Skin epidermis (tissue), 12 donors: Measurements from ENCODE around the gene POLR3C.

Source experiments
- H3K27ac ChIP-seq, 21 experiments: fragments of 200-600 bp; sonication (generic) in 11 of 21; one replicate each; pipeline ENCODE4 v1.5.0; 2020; ENCODE audit warnings: mild to moderate bottlenecking in 3 of 21, inconsistent platforms in 2 of 21, moderate library complexity in 2 of 21
- H3K4me3 ChIP-seq, 7 experiments: fragments of 200-600 bp; sonication (generic) in 2 of 7; one replicate each; pipeline ENCODE4 v1.5.0; 2020; ENCODE audit warnings: inconsistent platforms in 2 of 7, mild to moderate bottlenecking in 2 of 7, moderate library complexity in 1 of 7

The POLR3C gene

DNA sequence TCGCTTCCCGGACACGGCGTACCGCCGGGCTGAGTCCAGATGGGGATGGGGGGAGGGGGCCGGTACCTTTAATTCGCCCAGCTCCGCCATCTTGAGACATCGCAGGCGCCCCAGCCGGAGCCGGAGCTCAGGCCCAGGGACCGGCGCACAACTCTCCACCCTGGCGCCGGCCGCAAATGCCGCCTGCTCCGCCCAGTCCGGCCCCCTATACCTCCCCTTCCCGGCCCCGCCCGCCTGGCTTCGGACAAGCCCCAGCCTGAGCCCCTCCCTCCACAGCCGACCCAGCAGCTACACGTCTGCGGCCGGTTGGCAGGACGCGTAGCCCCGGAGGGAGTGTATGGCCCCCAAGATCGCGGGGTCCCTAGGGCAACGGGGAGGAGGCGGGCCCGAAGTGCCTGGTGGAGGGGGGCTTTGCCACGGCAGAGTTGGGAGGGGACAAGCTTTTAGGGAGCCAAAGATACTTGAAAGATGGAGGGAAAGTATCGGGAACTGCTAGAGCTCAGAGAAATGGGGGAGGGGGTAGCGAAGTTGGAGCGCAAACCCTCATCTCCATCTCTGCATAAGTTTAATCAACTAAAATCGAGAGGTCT, 35.0 kb downstream of the POLR3C start, which contains the start of gene PIAS3:
PIAS3 (minus strand) TSS at position 181 of the 590 bp plus-strand sequence; CDS start at position 90, 91 bp downstream.
- peak within 1 kb of the TSS; percentile 51 to 95 (median 86) for H3K27ac ChIP-seq
- peak within 1 kb of the TSS; percentile 73 to 99 (median 90) for H3K4me3 ChIP-seq

DNA sequence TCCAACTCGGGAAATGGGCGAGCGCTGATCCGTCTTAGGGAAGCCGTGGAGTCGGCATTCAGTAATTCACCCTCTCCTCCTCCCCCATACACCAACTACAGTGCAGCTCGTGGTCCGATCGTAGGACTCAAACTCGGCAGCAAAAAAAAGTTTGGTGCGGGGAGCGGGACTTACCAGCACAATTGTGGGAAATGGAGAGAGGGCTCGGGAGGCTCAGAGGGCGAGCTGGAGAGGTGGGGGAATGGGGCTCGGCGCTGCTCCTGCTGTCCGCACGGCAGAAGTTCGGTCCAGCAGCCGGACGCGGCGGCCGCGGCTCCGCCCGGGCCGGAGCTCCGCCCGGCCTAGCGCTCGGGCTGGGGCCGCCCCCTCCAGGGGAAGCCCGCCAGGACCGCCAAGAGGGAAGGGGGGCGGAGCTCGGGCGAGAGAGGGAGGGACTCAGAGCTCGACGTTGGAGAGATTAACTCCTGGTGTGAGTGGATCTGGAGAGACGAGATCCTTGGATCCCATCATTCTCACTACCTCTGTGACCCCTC, 35.6 kb downstream of the POLR3C start:
- peak overlapping the region; percentile 73 to 99 (median 90) for H3K4me3 ChIP-seq

DNA sequence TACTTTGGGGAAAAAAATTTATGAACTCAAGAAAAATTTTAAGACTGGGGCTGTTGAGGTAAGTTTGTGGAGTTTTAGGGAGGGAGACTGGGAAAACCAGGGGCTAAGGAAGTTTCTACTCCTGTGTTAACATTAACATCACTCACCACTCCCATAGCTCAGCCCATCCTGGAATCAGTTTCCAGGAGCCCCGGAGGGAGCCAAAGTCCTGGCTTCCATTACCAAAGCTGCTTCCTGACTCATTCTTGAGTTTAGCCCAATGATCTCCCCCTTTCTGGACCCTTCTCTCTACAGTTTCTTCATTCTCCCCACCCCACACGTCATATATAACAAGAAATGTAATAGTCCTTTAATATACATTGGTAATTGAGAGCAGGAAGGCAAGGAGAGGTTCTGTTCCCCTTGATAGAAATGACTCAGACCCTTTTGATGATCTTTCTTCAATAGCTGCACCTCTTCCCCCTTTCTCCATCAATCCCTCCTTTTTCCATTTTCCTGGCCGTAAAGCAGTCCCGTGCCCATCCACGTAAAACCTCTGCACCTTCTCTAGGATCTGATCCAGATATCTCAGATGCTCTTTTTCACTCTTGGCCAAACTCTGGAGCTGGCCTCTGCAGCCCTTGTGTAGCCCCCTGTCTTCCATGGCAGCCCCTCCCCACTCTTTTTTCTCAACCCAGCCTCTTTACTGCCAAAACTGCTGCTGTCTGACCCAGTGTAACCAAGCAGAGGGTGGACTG, 39.5 kb downstream of the POLR3C start:
- H3K4me3 ChIP-seq: no peak overlapping the region
- H3K27ac ChIP-seq: no peak overlapping the region

More for the DNA sequence above, 35.6 kb downstream of the POLR3C start:
- peak overlapping the region; percentile 33 to 95 (median 86) for H3K27ac ChIP-seq

DNA sequence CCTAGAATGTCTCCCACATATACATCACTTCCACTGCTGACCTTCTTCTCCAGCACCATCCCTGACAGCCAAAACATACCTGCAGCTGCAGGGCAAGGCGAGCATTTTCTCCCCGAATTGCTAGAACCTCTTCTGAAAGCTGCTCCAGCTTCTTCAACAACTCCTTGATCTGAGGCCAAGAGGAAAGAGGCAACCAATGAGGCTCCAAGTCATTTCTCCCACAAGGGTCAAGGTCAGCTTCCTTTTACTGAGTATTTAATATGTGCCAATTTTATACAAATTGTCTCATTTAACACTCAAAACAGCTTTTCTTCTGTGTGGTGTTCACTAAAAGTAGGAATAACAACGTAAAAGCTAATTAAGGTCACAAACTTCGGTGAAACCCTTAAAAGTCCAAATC, 44.2 kb downstream of the POLR3C start:
- no peak overlapping the region for H3K27ac ChIP-seq
- no peak overlapping the region for H3K4me3 ChIP-seq

DNA sequence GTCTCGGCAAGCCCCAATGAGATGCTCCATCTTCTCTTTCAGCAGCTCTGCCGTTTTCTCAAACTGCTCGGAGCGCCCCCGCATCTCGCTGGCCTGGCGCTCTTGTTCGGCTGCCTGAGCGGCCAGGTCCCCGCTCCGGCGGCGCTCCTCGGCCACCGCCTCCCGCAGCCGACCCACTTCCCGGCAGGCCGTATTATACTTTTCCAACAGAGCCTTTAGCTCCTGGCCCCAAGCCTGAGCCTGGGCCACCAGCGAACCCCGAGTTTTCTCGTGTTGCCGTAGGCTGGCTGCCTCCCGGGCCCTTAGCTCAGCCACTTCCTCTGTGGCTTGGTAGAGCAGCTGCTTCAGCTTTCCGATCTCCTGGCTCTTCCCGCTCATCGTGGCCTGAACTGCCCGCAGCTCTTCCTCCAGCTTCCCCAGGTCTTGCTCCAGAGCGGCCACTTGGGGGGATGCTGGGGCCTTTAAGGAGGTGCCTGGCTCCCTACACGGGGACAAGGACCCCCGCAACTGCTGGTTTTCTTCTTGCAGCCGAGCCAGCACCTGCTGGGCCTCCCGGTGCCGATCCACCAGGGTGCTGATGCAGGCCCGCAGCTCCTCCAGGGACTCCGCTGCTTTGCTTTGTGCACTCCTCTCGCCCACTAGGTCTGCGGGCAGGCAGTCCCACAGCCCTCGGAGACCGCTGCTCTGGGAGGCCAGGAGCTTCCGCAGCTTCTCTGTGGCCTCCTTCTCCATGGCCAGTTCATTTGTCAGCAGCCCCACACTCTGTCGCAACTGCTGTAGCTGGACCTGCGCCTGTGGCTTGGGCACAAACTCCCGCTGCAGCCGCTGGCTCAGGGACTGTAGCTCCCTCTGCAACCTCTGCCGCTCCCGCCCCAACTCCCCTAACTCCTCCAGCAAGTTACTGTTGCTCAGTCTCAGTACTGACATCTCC, 48.3 kb downstream of the POLR3C start:
- Histone ChIP-seq H3K27ac (peak overlapping the region in 20 of 21 experiments; percentile 15 to 82 (median 71)), H3K4me3 (peak overlapping the region; percentile 28 to 36 (median 33))

DNA sequence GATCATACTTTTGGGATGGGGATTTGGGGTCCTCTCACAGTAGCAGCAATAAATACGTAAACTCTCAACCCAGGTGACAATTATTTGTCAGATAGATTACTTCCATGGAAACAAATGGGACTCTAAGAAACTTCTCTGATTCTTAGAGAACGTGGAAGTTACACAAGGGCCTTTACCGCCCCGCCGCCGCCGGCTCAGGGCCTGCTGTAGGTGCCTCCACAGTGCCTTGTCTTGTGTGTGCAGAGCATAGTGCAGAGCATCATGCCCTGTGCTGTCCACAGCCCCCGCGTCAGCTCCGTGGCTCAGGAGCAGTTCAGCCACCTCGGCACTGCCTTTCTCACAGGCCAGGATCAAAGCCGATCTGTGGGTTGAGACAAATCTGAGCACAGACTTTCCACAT, 50.6 kb downstream of the POLR3C start:
- H3K4me3 ChIP-seq: no peak overlapping the region
- no peak overlapping the region for H3K27ac ChIP-seq

DNA sequence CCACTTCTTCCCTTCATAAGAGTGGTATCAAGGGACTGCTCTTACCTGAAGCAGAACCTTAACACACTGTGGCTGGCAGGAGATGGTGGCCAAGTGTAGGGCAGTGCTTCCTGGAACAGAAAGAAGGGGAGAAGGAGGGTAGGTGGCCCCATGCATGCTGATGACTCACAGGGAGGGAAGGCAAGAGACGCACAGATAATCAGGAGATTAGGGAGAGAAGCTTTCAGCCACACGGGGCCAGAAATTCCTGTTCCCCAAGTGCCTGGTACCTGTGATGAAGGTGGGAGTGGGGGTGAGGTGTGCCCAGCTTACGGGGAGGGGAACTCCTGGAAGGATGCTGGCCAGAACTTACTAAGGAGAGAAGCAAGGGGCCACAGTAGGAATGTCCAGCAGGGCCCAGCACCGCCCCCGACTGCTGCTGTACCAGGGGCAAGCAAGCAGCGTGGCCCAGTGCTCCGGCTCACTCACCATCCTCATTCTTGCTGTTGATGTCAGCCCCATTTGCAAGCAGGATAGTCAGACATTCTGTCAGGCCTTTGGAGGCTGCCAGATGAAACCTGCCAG, 54.0 kb downstream of the POLR3C start:
- H3K27ac ChIP-seq: peak overlapping the region in 14 of 21 experiments; percentile 18 to 71 (median 52)
- H3K4me3 ChIP-seq: no peak overlapping the region

DNA sequence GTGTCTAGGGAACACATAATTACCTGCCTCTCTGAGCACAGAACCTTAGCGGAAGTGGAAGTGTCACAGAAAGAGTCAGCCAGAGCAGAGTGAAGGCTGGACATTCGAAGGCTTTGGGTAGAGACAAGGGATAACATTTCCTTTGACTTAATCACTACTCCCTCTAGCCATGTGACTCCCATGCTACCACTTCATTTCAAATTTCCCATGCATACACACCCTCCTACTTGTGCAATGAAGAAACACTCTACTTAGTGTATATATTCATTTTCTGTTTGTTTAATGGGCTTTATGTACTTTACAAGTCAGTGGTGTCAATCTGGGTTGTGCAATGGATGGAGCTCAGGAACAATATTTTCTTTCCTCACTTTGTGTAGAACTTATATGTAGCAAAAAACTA, 54.7 kb downstream of the POLR3C start:
- Histone ChIP-seq H3K4me3 (no peak overlapping the region), H3K27ac (peak overlapping the region in 14 of 21 experiments; percentile 22 to 71 (median 55))

DNA sequence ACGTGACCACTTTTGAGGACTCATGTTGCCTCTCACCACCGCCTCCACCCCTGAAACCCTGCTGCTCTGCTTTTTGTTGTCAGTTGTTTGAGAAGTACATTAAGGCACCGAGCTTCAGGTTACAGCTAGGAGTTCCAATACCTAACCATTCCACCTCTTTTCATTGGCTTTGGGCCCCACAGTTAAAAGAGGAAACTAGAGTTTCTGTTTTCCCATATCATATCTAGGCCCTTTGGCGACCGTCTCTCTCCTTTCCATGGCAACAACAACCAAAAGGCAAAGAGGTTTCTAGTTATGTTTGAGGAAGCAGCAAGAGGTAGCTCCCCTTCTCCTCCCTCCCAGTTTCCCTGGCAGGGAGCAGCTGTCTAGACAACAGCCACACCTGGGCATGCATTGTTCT, 55.8 kb downstream of the POLR3C start:
- no peak overlapping the region for H3K4me3 ChIP-seq

DNA sequence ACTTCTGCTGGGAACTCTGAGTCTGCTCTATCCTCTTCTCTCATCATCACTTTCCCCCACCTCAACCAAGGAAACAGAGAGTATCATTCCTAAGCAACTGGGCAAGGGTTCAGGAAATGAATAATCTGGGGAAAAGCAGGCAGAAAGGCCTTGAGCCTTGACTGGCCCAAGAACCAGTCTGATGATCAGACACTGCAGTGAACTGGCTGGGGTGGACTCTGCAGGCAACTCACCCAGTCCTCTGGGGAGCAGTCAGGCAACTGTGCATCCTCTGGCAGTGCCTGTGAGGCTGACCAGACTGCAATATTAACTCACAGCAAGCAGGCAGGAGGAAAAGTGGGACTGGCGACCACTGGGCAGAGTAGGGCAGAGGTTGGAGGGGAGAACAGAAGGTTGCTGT, 60.7 kb downstream of the POLR3C start:
- H3K4me3 ChIP-seq: peak overlapping the region in 4 of 7 experiments; percentile 52 to 75 (median 60)

More for the DNA sequence above, 55.8 kb downstream of the POLR3C start:
- H3K27ac ChIP-seq: peak overlapping the region in 14 of 21 experiments; percentile 29 to 71 (median 54)

DNA sequence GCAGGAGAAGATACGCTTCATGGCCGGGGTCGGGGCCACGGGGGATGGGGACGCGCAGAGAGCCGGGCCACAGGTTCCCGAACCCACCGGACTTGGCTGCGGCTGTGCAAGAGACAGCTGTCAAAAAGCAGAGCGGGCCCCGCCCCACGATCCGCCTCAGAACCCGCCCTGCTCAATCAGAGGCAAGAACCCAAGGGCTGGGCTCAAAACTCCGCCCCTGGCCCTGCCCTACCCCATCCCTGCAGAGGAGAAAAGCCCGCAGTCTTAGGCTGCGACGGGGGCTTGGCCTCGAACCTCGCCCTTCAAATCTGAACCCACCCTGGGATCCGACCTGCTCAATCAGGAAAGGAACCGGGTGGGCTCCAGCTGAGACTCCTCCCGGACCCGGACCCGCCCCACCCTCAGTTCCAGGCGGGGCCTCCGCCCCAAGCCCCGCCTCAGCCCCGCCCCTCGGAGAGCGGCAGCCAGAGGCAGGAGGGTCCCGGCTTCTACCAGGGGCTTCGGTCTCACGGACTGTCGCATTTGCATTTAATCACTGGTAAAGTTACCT, 61.8 kb downstream of the POLR3C start, which contains the start of gene ANKRD35:
ANKRD35 (minus strand) TSS at position 129 of the 550 bp plus-strand sequence; CDS start at position 21, 108 bp downstream.
- H3K27ac ChIP-seq: peak within 1 kb of the TSS in 7 of 21 experiments; percentile 10 to 63 (median 22)
- peak within 1 kb of the TSS; percentile 44 to 75 (median 56) for H3K4me3 ChIP-seq

More for the DNA sequence above, 60.7 kb downstream of the POLR3C start:
- peak overlapping the region in 5 of 21 experiments; percentile 10 to 63 (median 41) for H3K27ac ChIP-seq

DNA sequence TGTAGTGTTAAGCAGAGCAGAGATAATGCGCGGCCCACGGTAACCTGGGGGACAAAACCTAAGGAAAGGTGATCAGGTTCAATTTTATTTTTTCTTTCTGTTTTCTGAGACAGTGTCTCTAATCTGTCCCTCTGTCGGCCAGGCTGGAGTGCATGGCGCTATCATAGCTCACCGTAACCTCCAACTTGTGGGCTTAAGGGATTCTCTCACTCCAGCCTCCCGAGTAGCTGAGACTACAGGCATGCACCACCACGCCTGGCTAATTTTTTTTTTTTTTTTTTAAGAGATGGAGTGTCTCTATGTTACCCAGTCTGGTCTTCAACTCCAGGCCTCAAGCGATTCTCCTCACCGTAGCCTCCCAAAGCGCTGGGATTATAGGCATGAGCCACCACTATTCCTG, 62.4 kb downstream of the POLR3C start:
- Histone ChIP-seq H3K4me3 (peak overlapping the region; percentile 44 to 75 (median 56)), H3K27ac (peak overlapping the region in 2 of 21 experiments; percentile 18 to 63)

DNA sequence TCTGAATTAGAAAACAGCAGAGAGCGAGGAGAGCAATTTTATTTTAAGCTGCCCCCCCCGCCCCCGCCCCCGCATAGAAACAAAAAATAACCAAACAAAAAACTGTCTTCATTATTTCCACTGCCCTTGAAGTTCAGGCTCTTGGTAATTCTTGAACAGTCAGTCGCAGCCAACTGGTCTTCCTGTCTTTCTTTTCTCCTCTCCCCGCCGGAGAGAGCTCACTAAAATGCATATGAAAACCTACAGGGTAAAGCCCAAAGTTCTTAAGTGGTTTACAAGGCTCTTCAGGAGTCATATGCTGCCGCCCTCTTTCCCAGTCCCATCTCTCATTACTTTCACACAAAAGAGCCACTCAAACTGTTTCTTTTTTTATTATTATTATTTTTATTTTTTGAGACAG, 62.8 kb downstream of the POLR3C start:
- H3K27ac ChIP-seq: peak overlapping the region in 1 of 21 experiments; percentile 63
- H3K4me3 ChIP-seq: no peak overlapping the region

DNA sequence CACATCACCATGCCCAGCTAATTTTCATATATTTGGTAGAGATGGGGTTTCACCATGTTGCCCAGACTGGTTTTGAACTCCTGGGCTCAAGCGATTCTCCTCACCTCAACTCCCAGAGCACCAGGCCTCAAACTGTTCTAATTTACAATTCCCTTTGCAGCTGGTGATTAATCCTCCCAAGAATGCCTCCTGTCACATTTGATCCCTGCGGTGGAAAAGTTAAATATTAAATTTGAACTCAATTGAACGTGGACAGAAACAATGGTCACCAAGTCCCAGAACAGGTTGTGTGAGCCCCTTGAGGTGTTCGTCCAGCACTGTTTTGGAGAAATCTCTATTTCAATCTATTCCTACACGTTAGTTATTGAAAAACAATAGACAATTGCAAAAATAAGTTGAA, 63.6 kb downstream of the POLR3C start:
- Histone ChIP-seq H3K4me3 (no peak overlapping the region), H3K27ac (no peak overlapping the region)

DNA sequence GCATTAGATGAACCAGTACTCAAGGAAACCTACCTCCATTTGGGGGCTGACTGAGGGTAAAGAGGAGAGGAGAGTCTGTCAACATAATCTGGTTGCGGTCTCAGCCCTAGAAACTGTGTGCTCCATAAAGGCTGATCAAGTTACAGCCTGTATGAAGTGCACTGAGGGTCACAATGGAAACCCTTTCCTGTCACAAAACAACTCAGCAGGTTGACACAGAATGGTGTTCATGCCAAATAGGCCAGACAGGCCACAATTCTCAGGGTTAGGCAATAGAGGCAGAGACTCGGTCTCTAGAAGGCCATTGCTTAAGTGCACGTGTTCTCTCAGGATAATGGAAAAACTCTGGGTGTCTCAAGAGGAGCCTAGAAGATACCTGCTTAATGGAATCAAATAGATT, 65.7 kb downstream of the POLR3C start:
- H3K4me3 ChIP-seq: no peak overlapping the region
- H3K27ac ChIP-seq: peak overlapping the region in 6 of 21 experiments; percentile 8 to 86 (median 44)

DNA sequence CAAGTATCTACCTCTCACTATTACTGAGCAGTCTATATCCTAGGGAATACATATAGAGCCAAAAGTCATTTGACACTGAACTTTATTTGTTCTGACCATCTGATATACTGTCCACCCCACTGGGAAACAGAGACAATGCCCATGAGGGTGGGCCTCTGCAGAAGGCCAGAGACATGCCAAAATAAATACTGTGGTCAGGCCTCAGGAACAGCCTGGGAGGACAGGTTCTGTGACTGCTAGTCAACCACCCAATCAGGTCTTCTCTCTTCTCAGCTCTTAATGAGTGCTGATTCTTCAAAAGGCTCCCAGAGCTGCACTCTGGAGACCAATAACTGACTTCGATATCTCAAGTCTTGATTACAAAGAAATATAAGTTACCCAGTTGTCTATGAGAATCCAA, 67.1 kb downstream of the POLR3C start:
- no peak overlapping the region for H3K4me3 ChIP-seq
- H3K27ac ChIP-seq: peak overlapping the region in 20 of 21 experiments; percentile 48 to 94 (median 80)

DNA sequence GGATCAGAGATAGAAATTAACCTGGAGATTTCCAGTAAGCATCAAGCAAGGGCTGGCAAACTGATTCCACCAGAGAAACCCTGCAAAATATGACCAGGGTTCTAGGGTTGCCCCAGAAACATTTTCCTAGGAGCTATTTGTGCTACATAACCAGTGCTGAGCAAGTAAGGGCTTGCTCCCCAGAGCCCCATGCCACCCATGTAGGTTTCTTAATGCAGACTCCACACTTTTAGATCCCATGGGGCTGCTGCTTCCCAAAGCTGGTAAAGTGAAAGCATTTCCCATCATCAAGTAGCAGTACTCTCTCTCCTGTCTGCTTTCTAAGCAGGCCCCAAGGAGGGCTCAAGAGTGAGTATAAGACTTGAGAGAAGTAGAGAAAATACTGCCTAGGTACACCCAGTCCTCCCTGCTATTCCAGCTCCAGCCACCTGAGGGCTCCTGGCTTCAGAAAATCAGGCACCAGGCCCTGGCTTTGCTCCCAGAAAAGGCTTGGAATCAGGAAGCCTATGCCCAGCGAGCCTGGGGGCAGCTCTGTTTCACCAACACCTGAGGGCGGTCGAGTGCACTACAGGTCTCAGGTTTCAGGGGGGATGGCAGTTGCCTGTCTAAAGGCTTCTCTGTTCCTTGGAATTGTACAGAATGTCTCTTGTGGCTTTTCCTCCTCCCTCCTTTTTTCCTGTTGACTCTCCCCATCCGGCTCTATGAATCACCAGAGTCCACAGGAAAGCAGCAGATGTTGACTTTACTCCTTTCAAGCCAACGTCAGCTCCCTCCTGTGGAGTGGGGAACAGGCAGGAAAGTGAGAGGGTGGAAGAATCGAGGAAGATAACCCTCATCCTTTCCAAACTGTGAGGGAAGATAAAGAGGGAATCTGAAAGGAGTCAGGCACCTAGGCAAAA, 67.8 kb downstream of the POLR3C start:
- Histone ChIP-seq H3K4me3 (no peak overlapping the region), H3K27ac (peak overlapping the region; percentile 23 to 94 (median 79))
